SK-N-SH (cell line): ENCODE results near the gene NUTM2E.
"Not testable (repeated sequence)": the region's sequence is repeated elsewhere in the genome, so short reads cannot be mapped to it uniquely, and the experiment has no call there.

Source experiments
- CTCF ChIP-seq: fragments of 200-600 bp; sonication (generic); IDR thresholded peaks from 2 replicates; pipeline ENCODE4 v1.6.1; 2017; ENCODE audit warnings: antibody characterized with exemption, mild to moderate bottlenecking, moderate library complexity
- GABPA ChIP-seq: IDR thresholded peaks from 2 replicates; pipeline ENCODE4 v1.4.0; 2012; ENCODE audit warnings: low read depth, mild to moderate bottlenecking

GRCh38 chr10:79833833-79834232 lies 7.3 kb downstream of the NUTM2E start:
- not testable (repeated sequence) for TF ChIP-seq GABPA, CTCF
